Coronary artery (tissue), 2 donors: Measurements from ENCODE around the gene ZNF622.

Source experiments
- DNase-seq: peaks from one replicate; pipeline ENCODE4 v3.0.0-alpha.2; 2017; ENCODE audit warnings: low spot score
- H3K27ac ChIP-seq, 2 donors: fragments of 200-600 bp; sonication (generic); one replicate each; pipeline ENCODE4 v1.5.1; 2016 to 2019
- H3K4me3 ChIP-seq: fragments of 200-600 bp; sonication (generic); 2 replicates; pipeline ENCODE4 v1.5.1; 2016; ENCODE audit warnings: mild to moderate bottlenecking, moderate library complexity
- TF ChIP-seq, protein P1 (sequence below): fragments of 200-600 bp; sonication (generic); IDR thresholded peaks from one replicate; pipeline ENCODE4 v1.5.1; 2019; ENCODE audit warnings: antibody characterized with exemption

Gene ZNF622

DNA sequence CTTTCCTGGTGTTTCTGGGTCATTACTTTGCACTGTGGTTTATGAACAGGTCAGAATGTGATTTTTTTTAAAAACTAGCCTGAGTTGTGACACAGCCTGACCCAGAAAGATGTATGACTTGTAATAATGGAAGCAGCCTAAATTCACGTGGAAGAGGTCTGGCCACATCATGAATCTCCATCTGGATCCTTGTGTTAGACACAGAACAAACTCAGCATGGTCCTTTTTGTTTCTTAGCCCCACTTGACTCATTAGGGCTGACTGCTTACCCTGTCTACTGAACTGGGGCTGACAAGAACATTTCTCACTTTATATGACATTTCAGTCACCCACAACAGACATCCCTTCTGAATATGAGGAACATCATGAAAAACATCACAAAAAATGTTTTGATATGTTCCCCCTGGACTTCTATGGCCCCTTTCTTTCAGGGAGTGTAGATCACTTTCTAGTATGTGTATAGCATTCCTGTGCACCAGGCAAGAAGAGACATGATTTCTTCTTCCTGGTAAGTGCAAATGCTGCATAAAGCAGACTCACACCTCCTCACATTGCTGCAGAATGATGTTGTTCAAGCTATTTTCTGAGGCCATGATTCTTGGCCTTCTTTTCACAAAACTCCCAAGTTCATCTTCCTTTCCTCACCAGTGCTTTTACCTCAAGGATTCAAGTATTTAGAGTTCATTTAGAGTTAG lies 52.3 kb downstream of the ZNF622 start:
- DNase-seq: no peak
- TF ChIP-seq, protein P1, sequence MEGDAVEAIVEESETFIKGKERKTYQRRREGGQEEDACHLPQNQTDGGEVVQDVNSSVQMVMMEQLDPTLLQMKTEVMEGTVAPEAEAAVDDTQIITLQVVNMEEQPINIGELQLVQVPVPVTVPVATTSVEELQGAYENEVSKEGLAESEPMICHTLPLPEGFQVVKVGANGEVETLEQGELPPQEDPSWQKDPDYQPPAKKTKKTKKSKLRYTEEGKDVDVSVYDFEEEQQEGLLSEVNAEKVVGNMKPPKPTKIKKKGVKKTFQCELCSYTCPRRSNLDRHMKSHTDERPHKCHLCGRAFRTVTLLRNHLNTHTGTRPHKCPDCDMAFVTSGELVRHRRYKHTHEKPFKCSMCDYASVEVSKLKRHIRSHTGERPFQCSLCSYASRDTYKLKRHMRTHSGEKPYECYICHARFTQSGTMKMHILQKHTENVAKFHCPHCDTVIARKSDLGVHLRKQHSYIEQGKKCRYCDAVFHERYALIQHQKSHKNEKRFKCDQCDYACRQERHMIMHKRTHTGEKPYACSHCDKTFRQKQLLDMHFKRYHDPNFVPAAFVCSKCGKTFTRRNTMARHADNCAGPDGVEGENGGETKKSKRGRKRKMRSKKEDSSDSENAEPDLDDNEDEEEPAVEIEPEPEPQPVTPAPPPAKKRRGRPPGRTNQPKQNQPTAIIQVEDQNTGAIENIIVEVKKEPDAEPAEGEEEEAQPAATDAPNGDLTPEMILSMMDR: no peak
- H3K27ac ChIP-seq: no peak overlapping the region
- no peak overlapping the region for H3K4me3 ChIP-seq

DNA sequence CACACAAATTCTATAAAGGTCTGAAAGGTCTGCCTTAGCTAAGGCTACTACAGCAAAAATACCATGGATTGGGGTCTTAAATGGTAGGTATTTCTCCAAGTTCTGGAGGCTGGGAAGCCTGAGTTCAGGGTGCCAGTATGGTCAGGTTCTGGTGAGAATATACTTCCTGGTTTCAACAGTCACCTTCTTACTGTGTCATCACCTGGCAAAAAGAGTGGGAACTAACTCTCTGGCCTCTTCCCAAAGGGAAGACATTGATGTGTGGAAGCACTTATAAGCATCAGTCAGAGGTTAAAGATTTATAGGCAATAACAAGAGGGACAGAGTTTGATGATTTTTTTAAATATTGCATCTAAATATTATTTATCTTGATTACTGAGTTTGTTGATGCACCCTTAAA lies 53.0 kb downstream of the ZNF622 start:
- DNase-seq: no peak
- TF ChIP-seq, protein P1: no peak
- Histone ChIP-seq H3K4me3 (no peak overlapping the region), H3K27ac (no peak overlapping the region)

DNA sequence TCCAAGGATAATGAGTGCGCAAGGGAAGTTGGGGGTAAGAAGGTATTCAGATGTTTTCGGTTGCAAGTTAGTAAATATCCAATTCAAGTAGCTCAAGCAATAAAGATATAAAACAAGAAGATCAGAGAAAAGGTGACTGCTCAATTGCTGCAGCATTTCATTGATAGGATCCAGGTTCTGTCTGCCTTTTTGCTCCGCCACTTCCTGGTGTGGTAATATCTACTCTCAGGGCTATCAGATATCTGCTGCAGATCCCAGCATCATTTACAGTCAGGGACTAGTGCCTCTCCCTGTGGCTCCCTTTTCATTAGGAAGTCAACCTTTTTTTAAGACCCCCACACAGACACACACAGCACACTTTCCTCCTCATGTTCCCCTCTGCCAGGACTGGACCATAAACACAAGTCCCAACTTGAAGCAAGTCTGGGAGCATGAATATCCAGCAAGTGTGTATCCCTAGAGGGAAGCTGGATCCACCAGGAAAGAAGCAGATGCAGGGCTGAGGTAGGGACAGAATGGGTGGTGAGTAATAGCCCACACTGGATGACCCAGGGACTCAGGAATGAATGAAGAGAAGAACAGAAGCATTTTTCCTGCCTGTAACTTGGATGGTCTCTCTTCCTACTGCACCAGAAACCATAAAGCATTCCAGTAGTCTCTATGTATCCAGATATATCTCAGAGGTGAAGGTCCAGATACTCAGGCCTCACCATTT lies 53.7 kb downstream of the ZNF622 start:
- DNase-seq: no peak
- Histone ChIP-seq H3K4me3 (no peak overlapping the region), H3K27ac (no peak overlapping the region)
- TF ChIP-seq, protein P1: no peak

DNA sequence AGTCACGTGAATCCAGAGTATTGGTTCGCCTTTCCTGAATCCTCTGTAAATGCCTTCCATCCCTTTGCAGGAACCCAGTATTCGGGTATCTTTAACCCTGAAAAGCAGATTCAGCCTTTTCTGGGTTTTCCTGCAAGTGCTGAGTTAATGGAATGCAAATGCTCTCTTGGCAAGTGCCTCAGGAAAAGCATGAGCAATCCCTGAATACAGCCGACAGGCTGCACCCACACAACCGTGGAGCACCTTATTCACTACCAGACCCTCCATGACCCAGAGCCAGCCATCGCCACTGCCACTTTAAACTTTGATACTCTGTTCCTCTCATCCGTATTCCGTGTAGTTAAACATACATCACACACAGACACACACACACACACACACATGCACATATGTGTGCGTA lies 54.4 kb downstream of the ZNF622 start:
- DNase-seq: no peak
- Histone ChIP-seq H3K27ac (no peak overlapping the region), H3K4me3 (no peak overlapping the region)
- TF ChIP-seq, protein P1: no peak

DNA sequence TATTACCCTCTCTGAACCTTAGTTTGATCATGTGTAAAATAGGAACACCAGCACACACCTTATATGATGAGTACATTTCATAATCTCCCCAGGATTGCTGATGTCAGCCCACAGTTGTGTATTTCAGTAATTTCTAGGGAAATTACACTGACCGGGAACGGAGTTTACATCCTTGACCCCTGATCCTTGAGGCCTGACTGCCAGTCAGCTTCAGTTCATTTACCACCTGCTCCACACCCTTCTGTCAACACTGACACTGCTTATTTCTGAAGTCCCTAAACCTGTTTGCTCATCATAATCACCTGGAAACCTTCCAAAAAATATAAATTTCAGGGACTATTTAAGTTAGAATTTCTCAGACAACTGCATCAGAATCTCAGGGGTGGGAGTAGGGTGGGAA lies 55.3 kb downstream of the ZNF622 start:
- no peak for DNase-seq
- TF ChIP-seq, protein P1: no peak
- H3K27ac ChIP-seq: no peak overlapping the region

DNA sequence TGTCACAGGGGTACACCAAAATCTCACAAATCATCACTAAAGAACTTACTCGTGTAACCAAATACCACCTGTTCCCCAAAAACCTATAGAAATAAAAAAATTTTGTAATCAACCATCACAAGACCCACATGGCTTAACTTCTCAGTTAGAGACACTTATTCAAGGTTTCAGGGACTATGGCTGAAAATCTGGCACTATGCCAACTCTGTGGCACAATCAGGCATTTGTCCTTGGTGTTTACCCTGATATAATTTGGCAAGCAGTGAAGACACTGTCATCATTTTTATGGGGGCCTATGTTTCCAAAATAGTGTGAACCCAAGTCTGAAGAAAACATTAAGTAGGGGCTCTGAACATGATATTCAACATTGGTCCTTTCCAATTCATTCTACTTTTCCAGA lies 59.0 kb downstream of the ZNF622 start:
- H3K4me3 ChIP-seq: no peak overlapping the region
- H3K27ac ChIP-seq: no peak overlapping the region
- no peak for DNase-seq
- TF ChIP-seq, protein P1: no peak

More for the DNA sequence above, 55.3 kb downstream of the ZNF622 start:
- H3K4me3 ChIP-seq: no peak overlapping the region

DNA sequence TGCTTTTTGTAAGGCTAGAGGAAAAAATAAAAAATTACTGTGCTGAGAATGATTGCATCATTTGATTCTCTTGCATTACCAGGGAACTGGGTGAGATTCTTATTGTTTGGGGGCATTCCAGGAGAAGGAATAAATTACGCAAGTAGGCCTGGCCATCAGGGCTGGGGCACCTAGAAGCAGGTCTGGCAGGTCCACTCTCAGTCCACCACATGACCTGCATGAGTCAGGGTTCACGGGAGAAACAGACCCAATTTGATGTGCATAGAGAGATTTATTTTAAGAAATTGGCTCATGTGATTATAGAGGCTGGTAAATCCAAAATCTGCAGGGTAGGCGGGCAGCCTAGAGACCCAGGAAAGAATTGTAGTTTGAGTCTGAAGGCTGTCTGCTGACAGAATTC lies 59.6 kb downstream of the ZNF622 start:
- Histone ChIP-seq H3K27ac (no peak overlapping the region), H3K4me3 (no peak overlapping the region)
- no peak for DNase-seq
- TF ChIP-seq, protein P1: no peak
